Glutamatergic neuron (in vitro differentiated cells): Measurements from ENCODE around the gene RGS17. TPM values are rescaled to one million over a fixed set of nuclear protein-coding genes. Genes with fewer than 3 reads are reported as not detected.
A peak's percentile ranks its signal among the peaks of the same experiment; 100 is the strongest.

ENCODE experiments used
- DNase-seq: peaks from one replicate; pipeline ENCODE4 v3.0.0; 2022
- H3K27ac Mint-ChIP-seq: one replicate; pipeline ENCODE4 v1.8.0; 2020; ENCODE audit warnings: mild to moderate bottlenecking, mixed read lengths, inconsistent platforms; ENCODE audit not compliant: unreplicated experiment
- H3K27me3 Mint-ChIP-seq: one replicate; pipeline ENCODE4 v1.8.0; 2020; ENCODE audit warnings: mild to moderate bottlenecking, moderate library complexity, mixed read lengths, inconsistent platforms; ENCODE audit not compliant: unreplicated experiment
- H3K36me3 Mint-ChIP-seq: one replicate; pipeline ENCODE4 v1.8.0; 2020; ENCODE audit warnings: mild to moderate bottlenecking, mixed read lengths, inconsistent platforms; ENCODE audit not compliant: unreplicated experiment
- H3K4me1 Mint-ChIP-seq: one replicate; pipeline ENCODE4 v1.8.0; 2020; ENCODE audit warnings: mild to moderate bottlenecking, low read depth, mixed read lengths, inconsistent platforms; ENCODE audit not compliant: unreplicated experiment
- H3K4me3 Mint-ChIP-seq: one replicate; pipeline ENCODE4 v1.8.0; 2020; ENCODE audit warnings: mild to moderate bottlenecking, mixed read lengths, inconsistent platforms; ENCODE audit not compliant: unreplicated experiment
- H3K9me3 Mint-ChIP-seq: one replicate; pipeline ENCODE4 v1.8.0; 2020; ENCODE audit warnings: mild to moderate bottlenecking, moderate library complexity, mixed read lengths, inconsistent platforms; ENCODE audit not compliant: unreplicated experiment
- CTCF ChIP-seq: fragments of 200-600 bp; sonication (generic); IDR thresholded peaks from one replicate; pipeline ENCODE4 v1.5.0; 2021; ENCODE audit not compliant: partially characterized antibody, unreplicated experiment
- total RNA-seq: library from RNA; stranded (reverse); fragmentation: NEBNext Ultra II Directional; extraction: Animal tissue kit (Norgen Biotek cat#: 25700); gene quantifications from one replicate; pipeline ENCODE4 v1.2.1, GENCODE V29; 2021; ENCODE audit not compliant: unreplicated experiment

Gene RGS17
- total RNA-seq, 1 donor from 2014 or later: 11.5 TPM

- Mint-ChIP-seq H3K4me1 (peaks cover 15% of the 10 kb centered on the region), H3K4me3 (no peak overlapping the region), H3K27me3 (no peaks in the 10 kb centered on the region), H3K9me3 (peaks cover 1% of the 10 kb centered on the region), H3K36me3 (no peaks in the 10 kb centered on the region), H3K27ac (no peak overlapping the region)
- no peak for TF ChIP-seq CTCF
- no peak for DNase-seq
Measured at GRCh38 chr6:153096792-153097191, 34.3 kb downstream of the RGS17 start.

GRCh38 chr6:153096031-153096430 is 35.1 kb downstream of the RGS17 start:
- H3K4me3 Mint-ChIP-seq: no peak overlapping the region
- DNase-seq: no peak
- H3K9me3 Mint-ChIP-seq: no peaks in the 10 kb centered on the region
- peaks cover 15% of the 10 kb centered on the region for H3K4me1 Mint-ChIP-seq
- H3K36me3 Mint-ChIP-seq: no peaks in the 10 kb centered on the region
- TF ChIP-seq CTCF: no peak
- H3K27ac Mint-ChIP-seq: peak overlapping the region; percentile 36
- no peaks in the 10 kb centered on the region for H3K27me3 Mint-ChIP-seq

- peaks cover 15% of the 10 kb centered on the region for H3K4me1 Mint-ChIP-seq
- H3K36me3 Mint-ChIP-seq: no peaks in the 10 kb centered on the region
- H3K9me3 Mint-ChIP-seq: no peaks in the 10 kb centered on the region
- TF ChIP-seq CTCF: no peak
- no peaks in the 10 kb centered on the region for H3K27me3 Mint-ChIP-seq
- DNase-seq: no peak
- H3K4me3 Mint-ChIP-seq: no peak overlapping the region
- H3K27ac Mint-ChIP-seq: no peak overlapping the region
Measured at GRCh38 chr6:153092082-153093013, 38.7 kb downstream of the RGS17 start.

- no peak overlapping the region for H3K4me3 Mint-ChIP-seq
- no peak overlapping the region for H3K27ac Mint-ChIP-seq
- H3K9me3 Mint-ChIP-seq: no peaks in the 10 kb centered on the region
- TF ChIP-seq CTCF: no peak
- no peak for DNase-seq
- peaks cover 7% of the 10 kb centered on the region for H3K4me1 Mint-ChIP-seq
- no peaks in the 10 kb centered on the region for H3K27me3 Mint-ChIP-seq
- no peaks in the 10 kb centered on the region for H3K36me3 Mint-ChIP-seq
Measured at GRCh38 chr6:153090241-153090930, 40.7 kb downstream of the RGS17 start.

GRCh38 chr6:153088796-153089195 is 42.3 kb downstream of the RGS17 start:
- Mint-ChIP-seq H3K36me3 (no peaks in the 10 kb centered on the region), H3K27me3 (no peaks in the 10 kb centered on the region), H3K27ac (no peak overlapping the region), H3K4me1 (peaks cover 11% of the 10 kb centered on the region), H3K4me3 (no peak overlapping the region), H3K9me3 (no peaks in the 10 kb centered on the region)
- TF ChIP-seq CTCF: no peak
- DNase-seq: no peak
